Duodenal mucosa (tissue), 2 donors: Measurements from ENCODE around the gene WDR70.
"Not testable (repeated sequence)": the region's sequence is repeated elsewhere in the genome, so short reads cannot be mapped to it uniquely, and the experiment has no call there.

ENCODE experiments used
- H3K27ac ChIP-seq: one replicate; pipeline ENCODE4 v1.7.0; 2013; ENCODE audit warnings: low read depth, low read length
- H3K27me3 ChIP-seq, 2 donors: one replicate each; pipeline ENCODE4 v1.7.0; 2013; ENCODE audit warnings: low read length in 2 of 2, control low read depth in 1 of 2; ENCODE audit not compliant: insufficient read depth in 2 of 2, control insufficient read depth in 1 of 2
- H3K36me3 ChIP-seq, 2 donors: one replicate each; pipeline ENCODE4 v1.7.0; 2013; ENCODE audit warnings: low read length in 2 of 2, control low read depth in 1 of 2; ENCODE audit not compliant: insufficient read depth in 2 of 2, control insufficient read depth in 1 of 2
- H3K4me1 ChIP-seq, 2 donors: one replicate each; pipeline ENCODE4 v1.7.0; 2013; ENCODE audit warnings: low read length in 2 of 2, control low read depth in 1 of 2; ENCODE audit not compliant: insufficient read depth in 2 of 2, control insufficient read depth in 1 of 2
- H3K4me3 ChIP-seq, 2 donors: one replicate each; pipeline ENCODE4 v1.7.0; 2013; ENCODE audit warnings: low read length in 2 of 2, low read depth in 1 of 2
- H3K9ac ChIP-seq, 2 donors: one replicate each; pipeline ENCODE4 v1.7.0; 2013; ENCODE audit warnings: low read length in 2 of 2, low read depth in 1 of 2
- H3K9me3 ChIP-seq, 2 donors: one replicate each; pipeline ENCODE4 v1.7.0; 2013; ENCODE audit warnings: low read length in 2 of 2, control low read depth in 1 of 2; ENCODE audit not compliant: control insufficient read depth in 1 of 2

The WDR70 gene

GRCh38 chr5:37481395-37481794 is 102.3 kb downstream of the WDR70 start:
- not testable (repeated sequence) for H3K4me3 ChIP-seq, H3K4me1 ChIP-seq, H3K27me3 ChIP-seq, H3K27ac ChIP-seq, H3K9ac ChIP-seq, H3K9me3 ChIP-seq
- peaks cover 0 to 23% of the 10 kb centered on the region in 2 donors for H3K36me3 ChIP-seq

GRCh38 chr5:37490120-37490810 is 111.1 kb downstream of the WDR70 start:
- Histone ChIP-seq H3K36me3 (peaks cover 0 to 6% of the 10 kb centered on the region in 2 donors), H3K9me3 (peaks cover 0 to 6% of the 10 kb centered on the region in 2 donors), H3K27ac (no peak overlapping the region), H3K9ac (no peak overlapping the region), H3K4me3 (no peak overlapping the region), H3K27me3 (no peaks in the 10 kb centered on the region), H3K4me1 (peaks cover 0 to 8% of the 10 kb centered on the region in 2 donors)

- Histone ChIP-seq H3K4me1 (peaks cover 0 to 8% of the 10 kb centered on the region in 2 donors), H3K9ac (no peak overlapping the region), H3K27me3 (no peaks in the 10 kb centered on the region), H3K9me3 (peaks cover 0 to 6% of the 10 kb centered on the region in 2 donors), H3K36me3 (peaks cover 0 to 6% of the 10 kb centered on the region in 2 donors), H3K4me3 (no peak overlapping the region), H3K27ac (no peak overlapping the region)
Measured at GRCh38 chr5:37490931-37491330, 111.8 kb downstream of the WDR70 start.

- H3K9ac ChIP-seq: no peak overlapping the region
Measured at GRCh38 chr5:37492778-37493555, 113.8 kb downstream of the WDR70 start.

GRCh38 chr5:37494756-37495155 is 115.6 kb downstream of the WDR70 start:
- Histone ChIP-seq H3K27me3 (no peaks in the 10 kb centered on the region), H3K4me3 (no peak overlapping the region), H3K9ac (no peak overlapping the region), H3K9me3 (no peaks in the 10 kb centered on the region), H3K36me3 (no peaks in the 10 kb centered on the region), H3K4me1 (peaks cover 0 to 8% of the 10 kb centered on the region in 2 donors), H3K27ac (no peak overlapping the region)

More at GRCh38 chr5:37492778-37493555, 113.8 kb downstream of the WDR70 start:
- Histone ChIP-seq H3K4me1 (peaks cover 0 to 8% of the 10 kb centered on the region in 2 donors), H3K4me3 (no peak overlapping the region), H3K36me3 (peaks cover 0 to 2% of the 10 kb centered on the region in 2 donors), H3K9me3 (peaks cover 0 to 2% of the 10 kb centered on the region in 2 donors), H3K27ac (no peak overlapping the region), H3K27me3 (no peaks in the 10 kb centered on the region)

- no peak overlapping the region for H3K4me3 ChIP-seq
- no peak overlapping the region for H3K9ac ChIP-seq
- no peaks in the 10 kb centered on the region for H3K36me3 ChIP-seq
- H3K9me3 ChIP-seq: no peaks in the 10 kb centered on the region
- H3K4me1 ChIP-seq: peaks cover 0 to 8% of the 10 kb centered on the region in 2 donors
- no peaks in the 10 kb centered on the region for H3K27me3 ChIP-seq
- no peak overlapping the region for H3K27ac ChIP-seq
Measured at GRCh38 chr5:37495210-37495609, 116.1 kb downstream of the WDR70 start.

GRCh38 chr5:37495668-37496347 is 116.7 kb downstream of the WDR70 start:
- Histone ChIP-seq H3K4me1 (peaks cover 0 to 8% of the 10 kb centered on the region in 2 donors), H3K9me3 (no peaks in the 10 kb centered on the region), H3K36me3 (no peaks in the 10 kb centered on the region), H3K9ac (no peak overlapping the region), H3K27ac (no peak overlapping the region), H3K27me3 (no peaks in the 10 kb centered on the region), H3K4me3 (no peak overlapping the region)

GRCh38 chr5:37496902-37497445 is 117.9 kb downstream of the WDR70 start:
- no peaks in the 10 kb centered on the region for H3K27me3 ChIP-seq
- no peak overlapping the region for H3K27ac ChIP-seq

GRCh38 chr5:37501152-37501551 is 122.0 kb downstream of the WDR70 start:
- Histone ChIP-seq H3K27ac (no peak overlapping the region), H3K9ac (no peak overlapping the region), H3K4me3 (no peak overlapping the region), H3K36me3 (no peaks in the 10 kb centered on the region), H3K4me1 (no peaks in the 10 kb centered on the region), H3K27me3 (no peaks in the 10 kb centered on the region), H3K9me3 (no peaks in the 10 kb centered on the region)

More at GRCh38 chr5:37496902-37497445, 117.9 kb downstream of the WDR70 start:
- Histone ChIP-seq H3K9me3 (no peaks in the 10 kb centered on the region), H3K4me3 (no peak overlapping the region), H3K9ac (no peak overlapping the region), H3K36me3 (no peaks in the 10 kb centered on the region), H3K4me1 (peaks cover 0 to 8% of the 10 kb centered on the region in 2 donors)

- Histone ChIP-seq H3K27me3 (no peaks in the 10 kb centered on the region), H3K4me1 (no peaks in the 10 kb centered on the region), H3K36me3 (no peaks in the 10 kb centered on the region), H3K27ac (no peak overlapping the region), H3K9me3 (no peaks in the 10 kb centered on the region), H3K9ac (no peak overlapping the region), H3K4me3 (no peak overlapping the region)
Measured at GRCh38 chr5:37506241-37506640, 127.1 kb downstream of the WDR70 start.
